Ascending aorta (tissue), 2 donors: ENCODE data around the gene OXTR. TPM values are rescaled to one million over a fixed set of nuclear protein-coding genes. Genes with fewer than 3 reads are reported as not detected.

Experiments
- DNase-seq, 2 donors: peaks; one replicate each; pipeline ENCODE4 v3.0.0-alpha.2; 2019; ENCODE audit warnings: low spot score in 2 of 2
- H3K27ac ChIP-seq, 2 donors: fragments of 200-600 bp; sonication (generic); one replicate each; pipeline ENCODE4 v1.5.1; 2016 to 2017; ENCODE audit warnings: mild to moderate bottlenecking in 1 of 2
- H3K27me3 ChIP-seq: fragments of 200-600 bp; sonication (generic); one replicate; pipeline ENCODE4 v1.5.1; 2017
- H3K36me3 ChIP-seq, 2 donors: fragments of 200-600 bp; sonication (generic); one replicate each; pipeline ENCODE4 v1.5.1; 2016
- H3K4me1 ChIP-seq, 2 donors: fragments of 200-600 bp; sonication (generic); one replicate each; pipeline ENCODE4 v1.5.1; 2016 to 2017; ENCODE audit warnings: mild to moderate bottlenecking in 1 of 2
- H3K4me3 ChIP-seq, 2 donors: fragments of 200-600 bp; sonication (generic); one replicate each; pipeline ENCODE4 v1.5.1; 2016 to 2017; ENCODE audit warnings: mild to moderate bottlenecking in 1 of 2
- H3K9me3 ChIP-seq, 2 donors: fragments of 200-600 bp; sonication (generic); one replicate each; pipeline ENCODE4 v1.5.1; 2016
- CTCF ChIP-seq, 3 experiments: fragments of 200-600 bp in 2 of 3; fragments of 450-650 bp in 1 of 3; sonication (generic) in 2 of 3; IDR thresholded peaks; one replicate each; pipeline ENCODE4 v1.5.1; 2016 to 2019; ENCODE audit warnings: antibody characterized with exemption in 3 of 3, mild to moderate bottlenecking in 1 of 3, moderate library complexity in 1 of 3
- intact Hi-C: fragments of 100-400 bp; cut with DNase I; formaldehyde crosslinking; loops from one replicate; pipeline ENCODE4 v1.15.1; 2023
- total RNA-seq: library from RNA; depleted of rRNA; stranded (reverse); fragments of >200 nt; gene quantifications from one replicate; pipeline ENCODE4 v1.1.0, GENCODE V29; 2016

The OXTR gene
- total RNA-seq, 1 donor from 2014 or later: 150 TPM

GRCh38 chr3:8805774-8806173 lies 36.4 kb upstream of the OXTR start:
- no peak for TF ChIP-seq CTCF (IDR thresholded peaks at IDR 0.05)
- Histone ChIP-seq H3K36me3 (no peaks in the 10 kb centered on the region), H3K4me3 (no peak overlapping the region), H3K27me3 (no peaks in the 10 kb centered on the region), H3K27ac (no peak overlapping the region), H3K4me1 (no peaks in the 10 kb centered on the region), H3K9me3 (peaks cover 0 to 2% of the 10 kb centered on the region in 2 donors)
- DNase-seq: no peak
- intact Hi-C loops: no loop called here

GRCh38 chr3:8802256-8802655 lies 32.8 kb upstream of the OXTR start:
- intact Hi-C loops: no loop called here
- Histone ChIP-seq H3K4me3 (no peak overlapping the region), H3K9me3 (peaks cover 0 to 10% of the 10 kb centered on the region in 2 donors), H3K27ac (no peak overlapping the region), H3K27me3 (no peaks in the 10 kb centered on the region), H3K36me3 (no peaks in the 10 kb centered on the region), H3K4me1 (no peaks in the 10 kb centered on the region)
- DNase-seq: no peak
- TF ChIP-seq CTCF (IDR thresholded peaks at IDR 0.05): no peak

- DNase-seq: no peak
- no peaks in the 10 kb centered on the region for H3K4me1 ChIP-seq
- no peaks in the 10 kb centered on the region for H3K27me3 ChIP-seq
- TF ChIP-seq CTCF (IDR thresholded peaks at IDR 0.05): no peak
- intact Hi-C loops: no loop called here
- peaks cover 0 to 10% of the 10 kb centered on the region in 2 donors for H3K9me3 ChIP-seq
- H3K4me3 ChIP-seq: no peak overlapping the region
- no peaks in the 10 kb centered on the region for H3K36me3 ChIP-seq
- H3K27ac ChIP-seq: no peak overlapping the region
Observed at GRCh38 chr3:8800016-8800415, 30.6 kb upstream of the OXTR start.

- intact Hi-C loops: no loop called here
- peaks cover 0 to 9% of the 10 kb centered on the region in 2 donors for H3K9me3 ChIP-seq
Observed at GRCh38 chr3:8794247-8794646, 24.8 kb upstream of the OXTR start.

GRCh38 chr3:8793242-8793641 lies 23.8 kb upstream of the OXTR start:
- intact Hi-C loops: no loop called here
- DNase-seq: no peak
- no peaks in the 10 kb centered on the region for H3K27me3 ChIP-seq
- TF ChIP-seq CTCF (IDR thresholded peaks at IDR 0.05): no peak
- no peak overlapping the region for H3K4me3 ChIP-seq
- no peaks in the 10 kb centered on the region for H3K36me3 ChIP-seq
- no peaks in the 10 kb centered on the region for H3K4me1 ChIP-seq
- H3K27ac ChIP-seq: no peak overlapping the region
- peaks cover 0 to 14% of the 10 kb centered on the region in 2 donors for H3K9me3 ChIP-seq

More at GRCh38 chr3:8794247-8794646, 24.8 kb upstream of the OXTR start:
- no peaks in the 10 kb centered on the region for H3K36me3 ChIP-seq
- no peaks in the 10 kb centered on the region for H3K4me1 ChIP-seq
- no peak for DNase-seq
- no peaks in the 10 kb centered on the region for H3K27me3 ChIP-seq
- TF ChIP-seq CTCF (IDR thresholded peaks at IDR 0.05): no peak
- no peak overlapping the region for H3K4me3 ChIP-seq
- H3K27ac ChIP-seq: no peak overlapping the region

- intact Hi-C loops: no loop called here
- no peaks in the 10 kb centered on the region for H3K36me3 ChIP-seq
- no peaks in the 10 kb centered on the region for H3K4me1 ChIP-seq
- H3K4me3 ChIP-seq: no peak overlapping the region
- H3K27ac ChIP-seq: no peak overlapping the region
- TF ChIP-seq CTCF (IDR thresholded peaks at IDR 0.05): no peak
- no peak for DNase-seq
- H3K9me3 ChIP-seq: peaks cover 0 to 14% of the 10 kb centered on the region in 2 donors
- H3K27me3 ChIP-seq: no peaks in the 10 kb centered on the region
Observed at GRCh38 chr3:8790529-8790928, 21.1 kb upstream of the OXTR start.
